Ishikawa (cell line): ENCODE measurements around the gene TBL1X.

Experiments
- CEBPB ChIP-seq: IDR thresholded peaks from 2 replicates; pipeline ENCODE4 v1.6.1; 2012
- CREB1 ChIP-seq: IDR thresholded peaks from 2 replicates; pipeline ENCODE4 v1.6.1; 2012; ENCODE audit warnings: low read depth
- EGR1 ChIP-seq: IDR thresholded peaks from 2 replicates; pipeline ENCODE4 v1.6.1; 2012
- EP300 ChIP-seq: IDR thresholded peaks from 2 replicates; pipeline ENCODE4 v1.6.1; 2012; ENCODE audit warnings: borderline replicate concordance
- FOXM1 ChIP-seq: IDR thresholded peaks from 2 replicates; pipeline ENCODE4 v1.6.1; 2012; ENCODE audit warnings: low read depth, borderline replicate concordance
- MAX ChIP-seq: IDR thresholded peaks from 2 replicates; pipeline ENCODE4 v1.6.1; 2012
- NFIC ChIP-seq: IDR thresholded peaks from 2 replicates; pipeline ENCODE4 v1.6.1; 2012
- RAD21 ChIP-seq: IDR thresholded peaks from 2 replicates; pipeline ENCODE4 v1.6.1; 2012; ENCODE audit warnings: low read depth
- REST ChIP-seq: IDR thresholded peaks from 2 replicates; pipeline ENCODE4 v1.6.1; 2012; ENCODE audit warnings: low read depth, mild to moderate bottlenecking
- TAF1 ChIP-seq: IDR thresholded peaks from 2 replicates; pipeline ENCODE4 v1.6.1; 2012; ENCODE audit warnings: low read depth, mild to moderate bottlenecking
- TCF12 ChIP-seq: IDR thresholded peaks from 2 replicates; pipeline ENCODE4 v1.6.1; 2012; ENCODE audit warnings: low read depth
- TEAD4 ChIP-seq: IDR thresholded peaks from 2 replicates; pipeline ENCODE4 v1.6.1; 2012
- USF1 ChIP-seq: IDR thresholded peaks from 2 replicates; pipeline ENCODE4 v1.6.1; 2012
- YY1 ChIP-seq: IDR thresholded peaks from 2 replicates; pipeline ENCODE4 v1.6.1; 2012; ENCODE audit warnings: low read depth
- ZBTB7A ChIP-seq: IDR thresholded peaks from 2 replicates; pipeline ENCODE4 v1.6.1; 2012; ENCODE audit warnings: low read depth

TBL1X gene

GRCh38 chrX:9635803-9636202 is 170.9 kb downstream of the TBL1X start:
- TF ChIP-seq TCF12 (no peak), RAD21 (no peak), EP300 (no peak), NFIC (no peak), TEAD4 (no peak), MAX (no peak), CREB1 (no peak), TAF1 (no peak), EGR1 (no peak), USF1 (no peak), FOXM1 (no peak), REST (no peak), ZBTB7A (no peak)

- TF ChIP-seq FOXM1: no peak
- TF ChIP-seq EGR1: no peak
- TF ChIP-seq YY1: no peak
- no peak for TF ChIP-seq TCF12
- no peak for TF ChIP-seq USF1
- TF ChIP-seq MAX: no peak
These were observed 174.0 kb downstream of the TBL1X start for GRCh38 chrX:9638871-9639270.

- no peak for TF ChIP-seq CEBPB
- no peak for TF ChIP-seq EP300
- no peak for TF ChIP-seq TCF12
- TF ChIP-seq NFIC: no peak
- no peak for TF ChIP-seq TEAD4
- no peak for TF ChIP-seq FOXM1
- TF ChIP-seq MAX: no peak
- TF ChIP-seq REST: no peak
- TF ChIP-seq RAD21: no peak
- no peak for TF ChIP-seq YY1
- TF ChIP-seq USF1: no peak
- no peak for TF ChIP-seq ZBTB7A
- no peak for TF ChIP-seq EGR1
- TF ChIP-seq TAF1: no peak
- TF ChIP-seq CREB1: no peak
These were observed 177.6 kb downstream of the TBL1X start for GRCh38 chrX:9642270-9642995.

GRCh38 chrX:9643807-9644206 is 178.9 kb downstream of the TBL1X start:
- TF ChIP-seq TCF12 (no peak), FOXM1 (no peak)

GRCh38 chrX:9644335-9644734 is 179.5 kb downstream of the TBL1X start:
- no peak for TF ChIP-seq REST
- TF ChIP-seq FOXM1: no peak
- TF ChIP-seq CREB1: no peak
- no peak for TF ChIP-seq ZBTB7A
- TF ChIP-seq USF1: no peak
- TF ChIP-seq TEAD4: no peak
- no peak for TF ChIP-seq CEBPB
- TF ChIP-seq TCF12: no peak
- no peak for TF ChIP-seq EGR1
